CD4-positive, alpha-beta T cell treated with Interleukin-6 at 100 ng/mL for 8 hours (primary cell): Measurements from ENCODE around the gene ZMPSTE24.
"Not testable (repeated sequence)": the region's sequence is repeated elsewhere in the genome, so short reads cannot be mapped to it uniquely, and the experiment has no call there.

ENCODE experiments used
- DNase-seq: peaks from one replicate; pipeline ENCODE4 v3.0.0-alpha.2; 2020; ENCODE audit warnings: mixed read lengths, low spot score

The ZMPSTE24 gene

DNA sequence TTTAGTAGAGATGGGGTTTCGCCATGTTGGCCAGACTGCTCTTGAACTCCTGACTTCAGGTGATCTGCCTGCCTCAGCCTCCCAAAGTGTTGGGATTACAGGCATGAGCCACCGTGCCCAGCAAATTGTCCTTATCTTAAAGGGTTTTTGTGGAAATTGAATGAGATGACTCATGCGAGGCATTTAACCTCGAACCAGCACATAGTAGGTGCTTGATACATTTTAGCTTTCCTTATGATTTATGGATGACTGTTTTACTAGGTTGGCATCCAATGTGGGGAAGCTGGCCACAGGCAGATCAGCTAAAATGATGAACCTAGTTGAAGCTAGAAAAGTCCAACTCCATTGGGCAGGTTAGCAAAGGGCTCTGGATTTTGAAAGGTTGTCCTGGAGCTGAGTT is 60.4 kb downstream of the ZMPSTE24 start:
- DNase-seq, result no peak

DNA sequence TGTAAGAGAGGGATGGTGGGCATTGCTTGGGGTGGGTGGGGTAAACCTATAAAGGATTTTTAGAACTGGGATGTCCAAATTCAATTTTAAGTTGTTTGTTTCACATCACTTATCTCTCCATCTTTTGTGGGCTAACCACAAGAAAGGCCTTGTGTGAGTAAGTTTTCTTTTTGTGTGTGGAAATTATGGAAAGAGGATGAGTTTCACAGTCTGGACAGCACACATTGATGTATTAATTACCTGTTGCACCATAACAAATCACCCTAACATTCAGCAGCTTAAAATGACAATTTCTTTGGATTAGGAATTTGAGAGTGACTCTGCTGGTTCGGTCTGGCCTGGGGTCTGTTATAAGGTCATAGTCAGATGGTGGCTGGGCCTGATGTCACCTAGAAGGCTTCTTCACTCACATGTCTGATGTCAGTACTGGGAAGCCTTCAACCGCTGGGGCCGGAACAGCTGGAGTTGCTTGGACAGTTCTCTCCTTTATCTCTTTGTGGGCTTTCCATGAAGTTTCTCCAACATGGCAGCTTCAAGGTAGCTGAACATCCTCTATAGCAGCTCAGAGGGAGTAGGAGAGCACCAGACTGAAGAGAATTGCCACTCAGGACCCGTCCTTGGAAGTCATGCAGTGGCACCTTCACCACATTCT is 61.1 kb downstream of the ZMPSTE24 start:
- DNase-seq, result no peak

DNA sequence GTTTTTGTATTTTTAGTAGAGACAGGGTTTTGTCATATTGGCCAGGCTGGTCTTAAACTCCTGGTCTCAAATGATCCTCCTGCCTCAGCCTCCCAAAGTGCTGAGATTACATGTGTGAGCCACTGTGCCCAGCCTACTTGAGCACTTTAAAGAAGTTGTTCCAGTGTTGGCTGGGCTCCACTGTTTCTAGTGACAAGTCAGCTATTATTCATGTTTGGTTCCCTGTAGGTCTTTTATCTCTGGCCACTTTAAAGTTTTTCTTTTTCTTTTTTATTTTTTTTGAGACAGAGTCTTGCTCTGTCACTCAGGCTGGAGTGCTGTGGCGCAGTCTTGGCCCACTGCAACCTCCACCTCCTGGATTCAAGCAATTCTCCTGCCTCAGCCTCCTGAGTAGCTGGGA is 73.4 kb downstream of the ZMPSTE24 start:
- DNase-seq, result not testable (repeated sequence)

DNA sequence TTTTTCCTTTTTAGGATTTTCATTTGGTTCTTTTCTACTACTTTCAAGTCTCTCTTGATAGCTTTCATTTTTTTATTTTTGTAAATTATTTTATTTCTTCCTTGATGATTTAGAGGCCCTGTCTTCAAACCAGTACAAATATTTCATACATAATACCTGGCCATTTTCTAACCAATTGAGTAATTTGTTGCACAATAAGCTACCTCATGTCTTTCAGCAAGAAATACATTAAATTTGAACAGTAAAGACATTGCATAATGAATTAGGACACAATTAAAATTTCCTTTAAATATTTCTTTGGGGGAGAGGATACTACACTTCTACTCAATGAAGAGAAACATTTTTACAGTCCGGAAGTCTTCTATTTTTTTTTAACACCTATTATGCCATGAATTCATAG is 74.7 kb downstream of the ZMPSTE24 start:
- DNase-seq, result no peak

DNA sequence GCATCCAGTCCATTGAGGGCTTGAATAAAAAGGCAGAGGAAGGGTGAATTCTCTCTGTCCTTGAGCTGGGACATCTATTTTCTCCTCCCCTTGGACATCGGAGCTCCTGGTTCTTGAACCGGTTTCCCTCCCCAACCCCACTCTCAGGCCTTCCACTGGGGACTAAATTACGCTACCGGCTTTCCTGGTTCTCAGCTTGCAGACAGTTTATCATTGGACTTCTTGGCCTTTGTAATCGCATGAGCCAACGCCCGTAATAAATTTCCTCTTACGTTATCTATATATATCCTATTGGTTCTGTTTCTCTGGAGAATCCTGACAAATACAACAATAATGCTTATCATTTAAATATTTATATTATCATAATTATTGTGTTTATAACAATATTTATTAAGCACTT is 79.4 kb downstream of the ZMPSTE24 start:
- no peak for DNase-seq

DNA sequence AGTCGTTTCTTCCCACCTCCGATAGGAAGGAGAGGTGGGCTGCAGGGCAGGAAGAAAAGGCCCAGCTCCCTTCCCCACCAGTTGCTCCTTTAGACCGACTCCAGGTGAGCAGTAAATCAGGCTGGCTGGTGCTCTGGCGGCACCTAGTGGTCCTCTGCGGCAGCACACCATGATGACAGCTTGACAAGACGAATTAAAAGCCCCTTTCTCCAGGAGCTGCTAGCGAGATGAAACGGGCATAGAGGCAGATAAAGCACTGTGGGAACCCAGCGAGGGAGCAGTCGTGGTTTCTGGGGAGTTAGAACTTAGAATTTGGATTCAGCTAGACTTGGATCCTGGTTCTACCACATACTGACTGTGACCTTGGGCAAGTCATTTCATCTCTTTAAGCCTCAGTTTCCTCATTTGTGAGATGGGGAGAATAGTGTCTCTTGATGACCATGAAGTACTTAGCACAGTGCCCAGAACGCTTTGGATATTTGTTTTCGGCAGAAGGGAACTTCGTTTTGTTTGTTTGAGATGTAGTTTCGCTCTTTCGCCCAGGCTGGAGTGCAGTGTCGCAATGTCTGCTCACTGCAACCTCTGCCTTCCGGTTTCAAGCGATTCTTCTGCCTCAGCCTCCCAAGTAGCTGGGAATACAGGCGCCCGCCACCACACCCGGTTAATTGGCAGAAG is 80.8 kb downstream of the ZMPSTE24 start:
- peak; percentile 88 for DNase-seq

DNA sequence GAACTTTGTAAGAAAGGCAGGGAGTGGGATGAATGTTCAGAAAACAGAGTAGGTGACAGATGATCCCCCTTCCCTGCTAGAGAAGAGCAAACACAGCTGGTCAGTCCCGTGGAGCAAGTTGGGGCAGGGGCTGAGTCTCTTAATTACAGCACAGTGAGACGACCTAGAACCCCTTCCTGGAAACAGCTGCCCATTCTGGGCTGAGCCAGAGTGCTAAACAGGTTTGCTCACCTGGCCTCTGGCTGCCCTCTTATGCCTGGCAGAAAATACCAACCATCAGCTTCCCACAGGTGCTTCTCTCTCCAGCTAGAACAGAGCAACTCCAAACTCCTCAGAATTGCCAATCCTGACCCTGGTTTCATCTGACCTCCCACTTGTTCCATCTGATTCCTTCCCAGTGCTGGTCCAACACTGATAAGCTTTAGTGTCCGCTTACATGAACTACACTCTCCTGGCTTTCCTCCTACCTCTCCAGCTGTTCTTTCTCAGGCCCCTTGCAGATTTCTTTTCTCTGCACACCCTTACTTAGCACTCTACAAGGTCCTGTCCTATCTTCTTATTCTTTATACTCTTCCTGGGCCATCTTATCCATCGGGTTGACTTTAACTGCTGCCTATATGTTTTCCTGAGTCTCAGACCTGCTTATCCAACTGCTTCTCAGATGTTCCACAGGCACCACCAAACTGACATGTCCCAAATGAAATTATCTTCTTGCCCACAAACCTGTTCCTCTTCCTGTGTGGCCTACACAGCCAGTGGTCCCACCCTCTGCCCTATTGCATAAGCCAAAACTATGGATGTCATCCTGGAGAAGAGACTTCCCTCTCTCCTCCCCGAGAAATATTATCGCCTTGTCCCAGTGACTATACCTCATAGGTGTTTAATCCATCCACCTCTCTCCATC is 81.6 kb downstream of the ZMPSTE24 start:
- no peak for DNase-seq

DNA sequence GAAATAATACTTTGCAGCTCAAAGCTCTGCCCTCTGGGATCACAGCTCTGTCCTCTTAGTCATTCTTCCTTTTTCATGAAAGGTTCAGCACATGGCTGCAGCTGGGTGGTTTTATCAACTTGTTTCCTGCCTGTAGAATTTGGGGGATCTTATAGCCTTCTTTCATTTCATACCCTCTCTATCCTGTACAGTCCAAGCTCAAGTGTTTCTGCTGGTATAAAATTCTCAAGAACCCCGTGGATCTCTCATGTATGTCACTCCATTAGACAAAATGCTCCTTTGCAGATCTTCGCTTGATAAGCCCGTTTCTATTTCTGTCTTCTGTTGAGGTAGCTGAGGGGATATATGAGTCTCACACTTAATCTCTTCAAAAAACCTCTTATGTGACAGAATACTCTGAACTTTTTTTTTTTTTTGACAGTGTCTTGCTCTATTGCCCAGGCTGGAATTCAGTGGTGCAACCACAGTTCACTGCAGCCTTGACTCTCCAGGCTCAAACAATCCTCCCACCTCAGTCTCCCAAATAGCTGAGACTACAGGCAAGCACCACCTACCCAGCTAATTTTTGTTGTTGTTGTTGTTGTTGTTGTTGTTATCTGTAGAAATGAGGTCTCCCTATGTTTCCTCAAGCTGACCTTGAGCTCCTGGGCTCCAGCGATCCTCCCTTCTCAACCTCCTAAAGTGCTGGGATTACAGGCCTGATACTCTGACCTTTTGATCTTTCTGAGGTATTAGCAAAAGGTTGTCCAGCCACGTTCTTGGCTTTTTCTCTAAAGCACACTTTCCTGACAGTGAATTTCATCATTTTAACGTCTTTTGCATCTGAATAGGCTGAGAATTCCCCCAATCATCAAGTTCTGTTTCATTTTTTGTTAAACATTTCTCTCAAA is 83.7 kb downstream of the ZMPSTE24 start:
- DNase-seq, result no peak

DNA sequence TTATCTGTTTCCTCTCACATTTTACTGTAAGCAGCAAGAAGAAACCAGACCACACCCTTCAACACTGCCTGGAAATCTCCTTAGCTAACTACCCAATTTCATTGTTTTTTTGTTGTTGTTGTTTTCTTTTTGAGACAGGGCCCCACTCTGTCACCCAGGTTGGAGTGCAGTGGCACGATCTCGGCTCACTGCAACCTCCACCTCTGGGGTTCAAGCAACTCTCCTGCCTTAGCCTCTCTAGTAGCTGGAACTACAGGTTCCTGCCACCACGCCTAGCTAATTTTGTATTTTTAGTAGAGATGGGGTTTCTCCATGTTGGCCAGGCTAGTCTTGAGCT is 84.3 kb downstream of the ZMPSTE24 start:
- not testable (repeated sequence) for DNase-seq
